ENCODE results near the gene FRMD3.

FRMD3 gene

GRCh38 chr9:83281306-83282255, 256.6 kb downstream of the FRMD3 start:
- DNase-seq (ENCODE audit: low spot score) = peak; percentile 53

GRCh38 chr9:83280790-83281189, 257.4 kb downstream of the FRMD3 start:
- no peak for DNase-seq (ENCODE audit: low spot score)

GRCh38 chr9:83280268-83280667, 257.9 kb downstream of the FRMD3 start:
- no peak for DNase-seq (ENCODE audit: low spot score)

- no peak for DNase-seq (ENCODE audit: low spot score)
These were observed 263.4 kb downstream of the FRMD3 start for GRCh38 chr9:83274787-83275186.

GRCh38 chr9:83271665-83272071, 266.5 kb downstream of the FRMD3 start:
- DNase-seq (ENCODE audit: low spot score) = no peak

GRCh38 chr9:83270116-83270515, 268.1 kb downstream of the FRMD3 start:
- DNase-seq (ENCODE audit: low spot score) = no peak

GRCh38 chr9:83267741-83268140, 270.5 kb downstream of the FRMD3 start:
- DNase-seq (ENCODE audit: low spot score) = no peak

GRCh38 chr9:83266666-83267496, 271.3 kb downstream of the FRMD3 start:
- DNase-seq (ENCODE audit: low spot score) = peak; percentile 26

- no peak for DNase-seq (ENCODE audit: low spot score)
These were observed 271.9 kb downstream of the FRMD3 start for GRCh38 chr9:83266331-83266665.

- no peak for DNase-seq (ENCODE audit: low spot score)
These were observed 273.9 kb downstream of the FRMD3 start for GRCh38 chr9:83264315-83264714.

GRCh38 chr9:83259558-83259957, 278.6 kb downstream of the FRMD3 start:
- DNase-seq (ENCODE audit: low spot score) = no peak

GRCh38 chr9:83257937-83258891, 280.0 kb downstream of the FRMD3 start:
- no peak for DNase-seq (ENCODE audit: low spot score)

- DNase-seq (ENCODE audit: low spot score) = no peak
These were observed 290.5 kb downstream of the FRMD3 start for GRCh38 chr9:83247732-83248131.

GRCh38 chr9:83245979-83246659, 292.1 kb downstream of the FRMD3 start:
- no peak for DNase-seq (ENCODE audit: low spot score)

- DNase-seq (ENCODE audit: low spot score) = no peak
These were observed 296.1 kb downstream of the FRMD3 start for GRCh38 chr9:83242066-83242465.

- no peak for DNase-seq (ENCODE audit: low spot score)
These were observed 297.5 kb downstream of the FRMD3 start for GRCh38 chr9:83240671-83241070.

GRCh38 chr9:83239747-83240146, 298.5 kb downstream of the FRMD3 start:
- DNase-seq (ENCODE audit: low spot score) = no peak

GRCh38 chr9:83238871-83239640, 299.1 kb downstream of the FRMD3 start:
- DNase-seq (ENCODE audit: low spot score) = no peak

- no peak for DNase-seq (ENCODE audit: low spot score)
These were observed 302.0 kb downstream of the FRMD3 start for GRCh38 chr9:83236029-83236696.

- DNase-seq (ENCODE audit: low spot score) = no peak
These were observed 302.7 kb downstream of the FRMD3 start for GRCh38 chr9:83235526-83235925.
